Stimulated activated naive CD8-positive, alpha-beta T cell treated with anti-CD3 and anti-CD28 coated beads, Interleukin-15, Interleukin-2, amounts not matched to agents 100 ng/mL and 50 ng/mL, for 24 hours (primary cell): ENCODE data around the gene SNRPE.

Experiments
- H3K27ac Mint-ChIP-seq: one replicate; pipeline ENCODE4 v1.8.0; 2021; ENCODE audit warnings: mild to moderate bottlenecking, mixed read lengths
- H3K27me3 Mint-ChIP-seq: one replicate; pipeline ENCODE4 v1.8.0; 2021; ENCODE audit warnings: mixed read lengths
- H3K36me3 Mint-ChIP-seq: one replicate; pipeline ENCODE4 v1.8.0; 2021; ENCODE audit warnings: low read depth, mixed read lengths
- H3K4me1 Mint-ChIP-seq: one replicate; pipeline ENCODE4 v1.8.0; 2021; ENCODE audit warnings: low read depth, mixed read lengths
- H3K4me3 Mint-ChIP-seq: one replicate; pipeline ENCODE4 v1.8.0; 2021; ENCODE audit warnings: mild to moderate bottlenecking, mixed read lengths
- H3K9me3 Mint-ChIP-seq: one replicate; pipeline ENCODE4 v1.8.0; 2021; ENCODE audit warnings: mixed read lengths

SNRPE gene

DNA sequence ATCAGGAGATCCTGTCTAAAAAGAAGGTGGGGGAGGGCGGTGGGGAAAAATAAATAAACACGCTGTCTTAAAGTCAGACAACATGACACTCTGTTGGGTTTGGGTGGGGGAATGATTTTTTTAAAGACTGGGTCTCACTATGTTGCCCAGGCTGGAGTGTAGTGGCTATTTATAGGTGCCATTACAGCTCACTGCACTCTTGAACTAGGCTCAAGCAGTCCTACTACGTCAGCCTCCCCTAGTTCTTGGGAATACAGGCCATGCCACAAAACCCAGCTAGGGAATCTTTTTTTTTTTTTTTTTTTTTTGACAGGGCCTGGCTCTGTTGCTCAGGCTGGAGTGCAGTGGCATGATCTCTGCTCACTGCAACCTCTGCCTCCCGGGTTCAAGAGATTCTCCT, 2.4 kb upstream of the SNRPE start:
- Mint-ChIP-seq H3K36me3 (peaks cover 38% of the 10 kb centered on the region), H3K27me3 (no peaks in the 10 kb centered on the region), H3K4me3 (no peak overlapping the region), H3K4me1 (peaks cover 28% of the 10 kb centered on the region), H3K9me3 (no peaks in the 10 kb centered on the region), H3K27ac (no peak overlapping the region)

DNA sequence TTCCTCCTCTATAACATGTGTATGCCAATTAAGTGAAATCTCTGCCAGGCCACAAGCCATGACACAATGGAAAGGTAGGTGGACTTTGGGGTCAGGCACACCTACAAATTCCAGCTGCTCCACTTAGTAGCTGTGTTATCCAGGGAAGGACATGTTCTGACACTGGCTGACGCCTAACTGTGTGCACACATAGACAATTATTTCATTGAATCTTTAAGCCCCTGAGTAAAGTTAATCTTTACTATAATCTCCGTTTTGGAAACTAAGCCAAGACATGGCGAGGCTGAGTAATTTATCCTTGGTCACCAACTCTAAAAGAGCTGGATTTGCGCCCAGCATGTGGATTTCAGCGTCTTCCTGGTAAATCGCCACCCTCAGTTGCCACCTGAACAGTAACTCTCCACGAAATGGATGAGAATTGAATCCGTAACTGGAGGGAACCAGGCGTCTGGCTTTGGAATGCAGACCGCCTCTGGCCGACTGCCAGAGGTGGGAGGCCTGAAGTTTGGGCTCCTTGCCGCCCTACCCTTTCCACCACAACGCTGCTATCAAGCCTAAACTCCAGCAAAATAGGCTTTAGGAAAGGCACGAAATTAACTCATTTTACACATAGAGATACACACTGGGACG, 888 bp upstream of the SNRPE start:
- peak overlapping the region; percentile 100 for H3K27ac Mint-ChIP-seq
- peaks cover 51% of the 10 kb centered on the region for H3K36me3 Mint-ChIP-seq
- H3K9me3 Mint-ChIP-seq, result no peaks in the 10 kb centered on the region
- peaks cover 37% of the 10 kb centered on the region for H3K4me1 Mint-ChIP-seq
- no peaks in the 10 kb centered on the region for H3K27me3 Mint-ChIP-seq
- H3K4me3 Mint-ChIP-seq, result peak overlapping the region; percentile 99

DNA sequence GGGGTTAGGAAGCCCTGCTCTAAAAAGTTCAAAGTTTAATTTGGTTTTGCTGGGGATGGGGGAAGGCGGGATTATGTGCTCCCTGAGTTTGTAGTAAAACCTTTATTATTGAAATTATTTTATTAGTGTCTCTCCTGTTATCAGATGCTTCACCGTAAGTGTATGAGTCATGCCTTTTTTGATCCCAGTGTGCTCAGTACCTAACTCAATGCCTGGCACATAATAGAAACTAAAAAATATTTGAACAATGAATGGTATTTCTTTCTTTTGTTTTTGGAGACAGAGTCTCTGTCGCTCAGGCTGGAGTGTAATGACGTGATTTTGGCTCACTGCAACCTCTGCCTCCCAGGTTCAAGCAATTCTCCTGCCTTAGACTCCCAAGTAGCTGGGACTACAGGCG, 6.4 kb downstream of the SNRPE start:
- peaks cover 68% of the 10 kb centered on the region for H3K36me3 Mint-ChIP-seq
- H3K27ac Mint-ChIP-seq, result peak overlapping the region; percentile 45
- no peak overlapping the region for H3K4me3 Mint-ChIP-seq
- H3K27me3 Mint-ChIP-seq, result no peaks in the 10 kb centered on the region
- no peaks in the 10 kb centered on the region for H3K9me3 Mint-ChIP-seq
- peaks cover 23% of the 10 kb centered on the region for H3K4me1 Mint-ChIP-seq

DNA sequence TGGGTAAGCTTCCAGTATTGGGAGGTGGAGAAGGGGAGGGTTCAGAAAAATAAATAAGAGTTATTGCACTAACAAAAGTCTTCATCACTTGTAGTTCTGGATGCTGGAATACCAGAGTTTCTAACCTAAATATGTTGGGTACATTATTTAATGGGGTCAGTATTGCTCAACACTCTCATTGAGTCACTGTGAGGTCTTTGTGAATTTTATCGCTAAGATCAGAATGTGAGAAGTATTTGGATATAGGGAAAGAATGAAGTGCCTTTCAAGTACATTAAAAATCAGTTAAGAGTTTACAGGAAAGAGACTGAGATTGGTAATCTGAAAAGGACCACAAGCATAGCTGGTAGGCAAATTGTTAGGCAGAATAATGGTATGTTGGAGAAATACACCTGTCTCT, 8.8 kb downstream of the SNRPE start:
- H3K4me1 Mint-ChIP-seq, result peaks cover 4% of the 10 kb centered on the region
- H3K27me3 Mint-ChIP-seq, result no peaks in the 10 kb centered on the region
- peaks cover 61% of the 10 kb centered on the region for H3K36me3 Mint-ChIP-seq
- no peak overlapping the region for H3K4me3 Mint-ChIP-seq
- H3K9me3 Mint-ChIP-seq, result no peaks in the 10 kb centered on the region
- H3K27ac Mint-ChIP-seq, result peak overlapping the region; percentile 16

DNA sequence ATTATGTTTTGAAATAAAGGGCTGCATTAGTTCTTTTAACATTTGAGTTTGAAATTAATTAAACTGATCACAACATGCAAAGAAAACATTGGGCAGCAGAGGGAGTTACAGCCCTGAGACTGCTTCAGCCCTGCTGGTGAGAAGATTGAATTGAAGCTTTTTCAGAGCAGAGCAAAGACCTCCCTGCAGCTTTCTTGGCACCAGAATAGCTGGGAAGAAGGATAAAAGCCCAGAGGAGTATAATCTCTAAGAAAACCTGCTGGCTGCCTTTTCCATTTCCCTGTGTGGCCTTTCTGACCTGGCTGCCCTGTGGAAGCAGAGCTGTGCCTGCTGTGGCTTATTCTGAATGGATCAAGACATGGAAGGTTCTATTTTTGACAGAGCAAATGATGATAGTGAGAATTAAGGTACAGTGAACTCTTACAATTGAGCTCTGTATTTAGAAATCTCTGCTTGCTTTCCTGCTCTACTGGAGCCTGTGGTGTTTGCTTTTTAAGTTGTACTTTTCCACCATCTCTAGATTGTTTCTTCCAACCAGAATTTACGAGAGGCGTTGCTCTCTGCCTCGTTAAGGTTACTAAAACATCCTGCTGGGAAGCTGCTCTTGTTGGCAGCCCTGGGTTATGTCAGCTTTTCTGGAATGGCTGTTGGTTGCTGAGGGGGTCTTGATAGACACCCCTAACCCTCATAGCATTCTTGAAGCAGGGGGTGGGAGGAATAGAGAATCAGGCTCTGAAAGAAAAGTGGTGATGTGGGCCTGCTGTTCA, 9.9 kb downstream of the SNRPE start:
- peaks cover 62% of the 10 kb centered on the region for H3K36me3 Mint-ChIP-seq
- no peak overlapping the region for H3K4me3 Mint-ChIP-seq
- H3K4me1 Mint-ChIP-seq, result peaks cover 3% of the 10 kb centered on the region
- H3K27me3 Mint-ChIP-seq, result no peaks in the 10 kb centered on the region
- peak overlapping the region; percentile 36 for H3K27ac Mint-ChIP-seq
- H3K9me3 Mint-ChIP-seq, result no peaks in the 10 kb centered on the region

DNA sequence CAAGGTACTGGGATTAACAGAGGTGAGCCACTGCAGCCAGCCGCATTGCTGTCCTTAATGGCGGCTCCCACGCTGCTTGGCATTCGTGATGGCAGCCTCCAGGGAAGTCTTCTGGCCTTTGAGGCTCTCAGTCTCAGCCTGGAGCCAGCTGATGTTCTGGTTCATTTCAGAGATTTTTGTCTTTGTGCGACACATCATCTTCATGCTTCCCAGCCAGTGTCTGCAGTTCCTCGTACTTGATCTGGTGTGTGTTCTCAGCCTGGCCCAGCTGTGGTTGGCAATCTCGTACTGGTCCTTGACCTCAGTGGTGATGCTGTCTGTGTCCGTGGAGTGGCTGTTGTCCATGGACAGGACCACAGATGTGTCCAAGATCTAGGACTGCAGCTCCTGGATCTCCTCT, 11.7 kb downstream of the SNRPE start:
- H3K27me3 Mint-ChIP-seq, result no peaks in the 10 kb centered on the region
- H3K27ac Mint-ChIP-seq, result no peak overlapping the region
- no peaks in the 10 kb centered on the region for H3K9me3 Mint-ChIP-seq
- no peak overlapping the region for H3K4me3 Mint-ChIP-seq
- peaks cover 64% of the 10 kb centered on the region for H3K36me3 Mint-ChIP-seq
- H3K4me1 Mint-ChIP-seq, result peaks cover 3% of the 10 kb centered on the region

DNA sequence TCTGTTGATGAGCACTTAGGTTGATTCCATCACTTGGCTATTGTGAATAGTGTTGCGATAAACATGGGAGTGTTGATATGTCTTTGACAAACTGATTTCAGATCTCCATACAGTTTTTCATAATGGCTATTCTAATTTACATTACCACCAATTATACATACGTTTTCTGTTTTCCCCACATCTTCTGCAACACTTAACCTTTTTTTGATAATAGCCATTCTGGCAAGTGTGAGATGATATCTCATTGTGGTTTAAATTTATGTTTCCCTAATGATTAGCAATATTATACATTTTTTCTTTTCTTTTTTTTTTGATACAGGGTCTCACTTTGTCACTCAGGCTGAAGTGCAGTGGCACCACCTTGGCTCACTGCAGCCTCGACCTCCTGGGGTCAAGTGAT, 17.0 kb downstream of the SNRPE start:
- H3K4me3 Mint-ChIP-seq, result no peak overlapping the region
- H3K4me1 Mint-ChIP-seq, result no peaks in the 10 kb centered on the region
- no peaks in the 10 kb centered on the region for H3K27me3 Mint-ChIP-seq
- H3K36me3 Mint-ChIP-seq, result peaks cover 47% of the 10 kb centered on the region
- H3K9me3 Mint-ChIP-seq, result no peaks in the 10 kb centered on the region
- H3K27ac Mint-ChIP-seq, result no peak overlapping the region

DNA sequence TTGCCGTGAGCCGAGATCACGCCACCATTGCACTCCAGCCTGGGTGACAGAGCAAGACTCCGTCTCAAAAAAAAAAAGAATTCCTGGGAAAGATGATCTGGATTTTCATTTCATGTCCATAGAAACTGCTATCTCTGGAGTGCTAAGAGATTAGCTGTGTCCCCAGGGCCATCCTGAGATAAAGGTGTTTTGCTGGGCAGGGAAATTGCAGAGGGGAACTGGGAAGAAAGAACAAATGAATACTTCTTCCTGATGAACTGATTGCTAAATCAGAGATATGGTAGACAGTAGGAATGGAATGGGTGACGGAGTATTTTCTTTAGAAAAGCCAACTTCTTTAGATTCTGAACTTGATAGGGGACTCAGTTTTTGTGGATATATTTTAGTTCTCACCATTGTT, 19.2 kb downstream of the SNRPE start:
- Mint-ChIP-seq H3K9me3 (no peaks in the 10 kb centered on the region), H3K36me3 (peaks cover 33% of the 10 kb centered on the region), H3K27me3 (no peaks in the 10 kb centered on the region), H3K4me1 (no peaks in the 10 kb centered on the region), H3K27ac (no peak overlapping the region), H3K4me3 (no peak overlapping the region)

DNA sequence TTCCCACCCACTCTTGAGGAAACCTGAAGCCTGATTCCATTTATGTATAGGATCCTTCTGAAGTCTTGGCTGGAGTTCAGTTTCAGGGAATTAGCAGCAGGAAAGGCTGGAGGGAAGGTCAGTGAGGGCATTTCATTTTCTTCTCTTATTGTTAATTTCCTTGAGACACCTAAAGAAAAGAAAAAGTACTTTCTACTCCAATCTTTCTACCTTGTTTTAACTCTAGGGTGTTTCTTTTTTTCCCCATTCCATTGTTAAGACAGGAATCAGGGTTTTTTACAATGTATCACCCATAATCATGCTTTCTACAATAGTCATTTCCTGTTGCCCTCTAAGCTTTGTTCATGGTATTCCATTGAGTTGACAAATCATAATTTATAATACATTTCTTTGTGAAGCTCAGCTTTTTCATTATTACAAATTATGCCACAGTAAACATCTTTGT, 27.4 kb downstream of the SNRPE start:
- Mint-ChIP-seq H3K4me1 (no peaks in the 10 kb centered on the region), H3K27me3 (no peaks in the 10 kb centered on the region), H3K36me3 (peaks cover 22% of the 10 kb centered on the region), H3K4me3 (no peak overlapping the region), H3K9me3 (no peaks in the 10 kb centered on the region), H3K27ac (no peak overlapping the region)

DNA sequence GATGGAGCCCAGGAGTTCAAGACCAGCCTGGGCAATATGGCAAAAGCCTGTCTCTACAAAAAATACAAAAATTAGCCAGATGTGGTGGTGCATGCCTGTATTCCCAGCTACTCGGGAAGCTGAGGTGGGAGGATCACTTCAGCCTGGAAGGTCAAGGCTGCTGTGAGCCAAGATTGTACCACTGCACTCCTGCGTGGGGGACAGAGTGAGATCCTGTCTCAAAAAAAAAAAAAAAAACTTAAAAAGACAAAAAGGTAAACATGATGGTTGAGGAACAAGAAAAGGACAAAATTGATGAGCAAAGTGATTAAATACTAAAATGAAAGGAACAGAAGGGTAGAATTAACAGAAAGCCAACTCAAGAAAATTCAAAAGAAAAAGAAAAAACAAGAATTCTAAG, 30.6 kb downstream of the SNRPE start:
- Mint-ChIP-seq H3K27me3 (peaks cover 5% of the 10 kb centered on the region), H3K9me3 (peaks cover 6% of the 10 kb centered on the region), H3K4me3 (no peak overlapping the region), H3K4me1 (no peaks in the 10 kb centered on the region), H3K27ac (no peak overlapping the region), H3K36me3 (peaks cover 28% of the 10 kb centered on the region)

DNA sequence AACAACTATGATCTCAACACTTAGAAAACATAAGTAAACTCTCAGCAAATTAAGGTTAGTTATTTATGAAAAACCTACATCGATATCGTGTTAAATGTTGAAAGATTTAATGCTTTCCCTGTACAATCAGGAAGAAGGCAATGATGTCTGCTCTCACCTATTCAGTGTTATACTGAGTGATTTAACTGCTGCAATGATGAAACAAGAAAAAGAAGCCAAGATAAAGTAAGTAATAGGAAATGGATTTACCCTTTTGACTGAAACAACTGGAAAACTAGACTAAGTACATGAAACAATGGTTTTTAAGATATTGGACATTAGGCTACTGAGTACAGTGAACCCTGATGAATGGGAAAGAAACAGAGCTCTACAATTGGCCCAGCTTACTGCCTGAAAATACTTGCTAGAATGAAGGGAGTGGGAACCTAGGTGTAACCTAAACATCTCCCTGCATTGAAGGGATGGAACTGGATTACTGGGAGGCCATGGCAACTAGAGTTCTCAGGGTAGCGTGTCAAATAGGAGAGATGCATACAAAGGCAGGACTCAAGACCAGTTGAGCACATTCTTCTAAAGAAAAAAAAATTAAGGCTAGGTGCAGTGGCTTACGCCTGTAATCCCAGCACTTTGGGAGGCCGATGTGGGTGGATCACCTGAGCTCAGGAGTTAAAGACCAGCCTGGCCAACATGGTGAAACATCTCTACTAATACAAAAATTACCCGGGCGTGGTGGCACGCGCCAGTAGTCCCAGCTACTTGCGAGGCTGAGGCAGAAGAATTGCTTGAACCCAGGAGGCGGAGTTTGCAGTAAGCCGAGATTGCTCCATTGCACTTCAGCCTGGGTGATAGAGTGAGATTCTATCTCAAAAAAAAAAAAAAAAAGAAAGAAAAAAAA, 37.3 kb downstream of the SNRPE start:
- Mint-ChIP-seq H3K4me1 (no peaks in the 10 kb centered on the region), H3K27me3 (peaks cover 11% of the 10 kb centered on the region), H3K9me3 (peaks cover 6% of the 10 kb centered on the region), H3K27ac (no peak overlapping the region), H3K4me3 (no peak overlapping the region), H3K36me3 (peaks cover 6% of the 10 kb centered on the region)

DNA sequence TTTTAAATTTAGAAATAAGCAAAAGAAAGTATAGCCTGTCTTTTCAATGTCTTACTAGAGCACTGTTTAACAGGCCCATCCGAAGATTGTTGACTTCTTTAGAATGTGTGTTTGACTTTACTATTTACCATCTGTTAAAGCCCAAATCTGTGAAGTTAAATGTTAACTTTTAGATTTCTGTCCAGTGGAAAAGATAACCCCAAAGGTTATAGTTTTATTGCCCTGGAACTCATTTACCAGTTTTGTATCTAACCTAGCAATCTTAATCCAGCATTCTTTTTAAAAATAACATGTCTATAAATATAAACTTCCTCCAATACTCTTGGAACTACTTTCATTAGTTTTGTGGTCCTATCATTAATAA, 37.9 kb downstream of the SNRPE start:
- H3K4me1 Mint-ChIP-seq, result no peaks in the 10 kb centered on the region
- peaks cover 4% of the 10 kb centered on the region for H3K9me3 Mint-ChIP-seq
- peaks cover 4% of the 10 kb centered on the region for H3K36me3 Mint-ChIP-seq
- peaks cover 12% of the 10 kb centered on the region for H3K27me3 Mint-ChIP-seq
- H3K27ac Mint-ChIP-seq, result no peak overlapping the region
- no peak overlapping the region for H3K4me3 Mint-ChIP-seq

DNA sequence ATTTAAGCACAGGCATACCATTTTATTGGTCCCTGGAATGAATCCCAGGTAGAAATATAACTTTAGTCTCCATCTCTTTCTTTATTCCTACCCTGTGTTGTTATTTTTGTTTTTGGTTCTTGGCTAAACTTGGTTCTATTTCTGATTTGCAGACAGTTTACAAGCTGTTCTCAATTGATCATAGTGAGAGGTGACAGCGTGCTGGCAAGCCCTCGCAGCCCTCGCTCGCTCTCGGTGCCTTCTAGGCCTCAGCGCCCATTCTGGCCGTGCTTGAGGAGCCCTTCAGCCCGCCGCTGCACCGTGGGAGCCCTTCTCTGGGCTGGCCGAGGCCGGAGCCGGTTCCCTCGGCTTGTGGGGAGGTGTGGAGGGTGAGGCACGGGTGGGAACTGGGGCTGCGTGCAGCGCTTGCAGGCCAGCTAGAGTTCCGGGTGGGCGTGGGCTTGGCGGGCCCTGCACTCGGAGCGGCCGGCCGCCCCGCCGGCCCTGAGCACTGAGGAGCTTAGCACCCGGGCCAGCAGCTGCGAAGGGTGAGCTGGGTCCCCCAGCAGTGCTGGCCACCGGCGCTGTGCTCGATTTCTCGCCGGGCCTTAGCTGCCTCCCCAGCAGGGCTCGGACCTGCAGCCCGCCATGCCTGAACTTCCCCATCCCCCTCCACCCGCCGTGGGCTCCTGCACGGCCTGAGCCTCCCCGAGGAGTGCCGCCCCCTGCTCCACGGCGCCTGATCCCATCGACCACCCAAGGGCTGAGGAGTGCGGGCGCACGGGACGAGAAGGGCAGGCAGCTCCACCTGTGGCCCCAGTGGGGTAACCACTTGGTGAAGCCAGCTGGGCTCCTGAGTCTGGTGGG, 38.7 kb downstream of the SNRPE start:
- H3K27me3 Mint-ChIP-seq, result peaks cover 8% of the 10 kb centered on the region
- no peak overlapping the region for H3K4me3 Mint-ChIP-seq
- H3K36me3 Mint-ChIP-seq, result no peaks in the 10 kb centered on the region
- no peaks in the 10 kb centered on the region for H3K4me1 Mint-ChIP-seq
- H3K9me3 Mint-ChIP-seq, result no peaks in the 10 kb centered on the region
- no peak overlapping the region for H3K27ac Mint-ChIP-seq

DNA sequence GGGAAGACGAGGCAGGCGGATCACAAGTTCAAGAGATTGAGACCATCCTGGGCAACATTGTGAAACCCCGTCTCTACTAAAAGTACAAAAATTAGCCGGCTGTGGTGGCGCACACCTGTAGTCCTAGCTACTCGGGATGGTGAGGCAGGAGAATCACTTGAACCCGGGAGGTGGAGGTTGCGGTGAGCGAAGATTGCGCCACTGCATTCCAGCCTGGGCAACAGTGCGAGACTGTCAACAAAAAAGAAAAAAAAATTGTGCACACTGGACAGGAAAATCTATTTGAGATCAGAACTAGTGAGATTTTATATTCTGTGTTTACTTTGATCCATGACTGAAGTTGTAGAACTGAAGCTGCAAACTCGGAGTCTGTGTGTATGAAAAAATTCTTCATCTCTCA, 40.2 kb downstream of the SNRPE start:
- Mint-ChIP-seq H3K9me3 (no peaks in the 10 kb centered on the region), H3K27me3 (peaks cover 8% of the 10 kb centered on the region), H3K36me3 (no peaks in the 10 kb centered on the region)

More for the DNA sequence above, 40.2 kb downstream of the SNRPE start:
- no peak overlapping the region for H3K27ac Mint-ChIP-seq
- no peaks in the 10 kb centered on the region for H3K4me1 Mint-ChIP-seq
- H3K4me3 Mint-ChIP-seq, result no peak overlapping the region
